GM21786 (cell line): Measurements from ENCODE around the gene GSAP.
A peak's percentile ranks its signal among the peaks of the same experiment; 100 is the strongest.
"Not testable (repeated sequence)": the region's sequence is repeated elsewhere in the genome, so short reads cannot be mapped to it uniquely, and the experiment has no call there.

ENCODE experiments used
- ATAC-seq: cut with Tn5 transposase; IDR thresholded peaks from one replicate; pipeline ENCODE4 v1.9.1; 2021; ENCODE audit not compliant: unreplicated experiment

Gene GSAP

DNA sequence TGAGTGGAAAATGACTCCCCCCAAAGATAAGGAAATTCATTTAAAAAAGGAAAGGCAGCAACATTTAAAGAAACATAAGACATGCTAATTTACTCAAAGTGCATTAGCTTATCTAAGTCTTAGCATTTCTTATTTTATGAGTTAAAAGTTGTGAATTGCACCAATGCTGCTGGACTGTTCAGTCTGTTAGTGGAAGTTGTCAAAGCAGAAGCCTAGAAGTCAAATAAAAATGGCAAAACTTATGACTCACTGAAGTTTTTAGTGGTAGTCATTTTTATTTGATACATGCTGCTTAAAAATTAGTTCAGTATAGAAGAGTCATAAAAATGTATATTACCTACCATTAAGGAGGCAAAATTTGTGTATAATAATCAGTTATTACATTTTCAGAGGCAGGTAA lies 125.7 kb downstream of the GSAP start:
- no peak for ATAC-seq

DNA sequence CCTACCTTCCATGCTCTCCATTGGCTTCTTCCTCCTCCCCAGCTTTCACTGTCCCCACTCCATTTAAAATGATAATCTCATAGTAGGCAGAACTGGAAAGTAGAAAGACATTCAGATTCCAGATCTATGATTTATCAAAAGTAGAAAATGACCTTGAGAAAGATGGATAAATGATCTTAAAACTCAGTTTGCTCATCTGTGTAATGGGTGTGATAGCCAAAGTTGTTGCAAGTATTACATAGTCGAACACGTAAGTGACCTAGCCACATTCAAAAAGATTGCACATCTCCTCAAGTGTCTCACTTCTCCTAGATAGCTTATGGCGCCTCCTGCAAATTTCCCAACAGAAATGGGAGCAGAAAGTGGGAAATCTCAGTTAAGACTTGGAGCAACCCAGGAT lies 126.8 kb downstream of the GSAP start:
- ATAC-seq, result no peak

DNA sequence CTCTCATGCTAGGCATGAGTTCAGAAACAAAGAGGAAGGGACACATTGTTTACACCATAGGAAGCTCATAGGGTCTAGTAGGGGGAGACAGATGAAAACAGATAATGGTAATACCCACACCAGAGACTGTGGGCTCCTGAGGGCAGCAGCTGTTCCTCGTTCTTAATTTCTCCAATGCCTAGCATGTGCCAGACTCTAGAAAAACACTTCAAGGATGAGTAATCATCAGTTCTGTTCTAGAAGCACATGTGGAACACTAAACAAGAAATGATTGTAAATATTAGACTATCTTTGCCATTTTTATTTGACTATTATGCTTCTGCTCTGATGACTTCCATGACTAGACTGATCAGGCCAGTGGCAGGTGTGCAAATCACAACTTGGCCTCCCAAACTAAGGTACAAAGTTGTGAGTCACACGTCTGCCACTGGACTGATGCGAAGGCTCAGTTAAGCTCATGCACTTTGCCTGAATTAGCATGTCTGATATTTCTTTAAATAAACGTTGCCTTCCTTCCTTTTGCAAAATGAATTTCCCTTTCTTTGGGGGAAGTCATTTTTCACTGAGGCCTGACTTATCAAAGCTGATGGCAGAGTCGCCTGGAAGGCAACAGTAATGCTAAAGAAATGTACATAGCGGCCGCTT lies 127.4 kb downstream of the GSAP start:
- ATAC-seq, result no peak

DNA sequence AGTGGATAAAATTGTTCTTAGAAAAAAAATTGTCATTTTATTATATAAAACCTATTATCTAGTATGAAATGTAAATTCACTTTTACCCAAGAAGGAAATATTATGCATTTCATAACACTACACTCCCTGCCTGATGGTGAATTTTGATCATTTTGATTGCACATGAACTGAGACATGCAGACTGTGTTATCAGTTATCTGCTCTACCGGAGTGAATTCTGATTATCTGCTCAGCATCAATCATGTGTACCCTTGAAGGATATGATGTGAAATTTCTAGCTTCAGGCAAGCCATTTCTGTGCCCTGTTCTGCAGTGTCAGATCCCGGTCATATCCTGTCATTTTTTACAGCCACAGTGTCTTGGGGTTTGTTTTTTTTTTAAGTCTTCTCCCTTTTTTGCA lies 131.5 kb downstream of the GSAP start:
- ATAC-seq, result no peak

DNA sequence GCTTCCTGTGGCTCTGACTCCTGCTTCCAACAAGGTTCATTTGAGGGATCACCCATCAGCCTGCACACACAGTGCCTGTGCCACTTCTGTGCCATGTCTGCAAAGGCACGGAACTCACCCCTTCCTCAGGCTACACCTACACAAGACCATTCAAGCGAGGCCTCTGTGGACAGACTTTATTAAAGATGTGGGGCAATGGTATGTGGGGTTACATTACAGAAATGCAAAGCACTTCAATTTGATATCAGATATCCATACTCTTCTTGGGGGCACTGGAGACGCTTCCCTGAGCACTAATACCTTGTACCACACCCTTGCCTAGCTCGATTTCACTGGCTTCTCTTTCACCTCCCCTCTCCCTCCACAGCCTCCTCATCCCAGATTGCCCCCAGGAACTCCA lies 132.1 kb downstream of the GSAP start:
- no peak for ATAC-seq

DNA sequence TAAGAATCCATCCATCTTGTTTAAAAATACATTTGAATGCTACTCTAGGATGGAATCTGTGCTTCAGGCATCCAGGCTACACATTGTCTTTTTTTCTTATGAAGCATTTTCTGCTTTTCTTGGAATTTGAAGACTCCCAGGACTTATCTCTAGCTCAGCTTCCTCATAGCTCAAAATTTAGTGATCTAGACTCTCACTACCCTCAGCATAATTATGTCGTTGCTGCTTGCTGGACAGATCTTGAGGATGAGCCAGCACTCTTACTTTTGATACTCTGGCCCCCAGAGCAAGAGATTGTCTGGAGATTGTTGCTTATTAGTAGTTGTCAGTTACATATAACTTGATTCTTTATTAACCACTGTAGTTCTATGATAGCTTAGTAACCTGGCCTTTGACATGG lies 133.3 kb downstream of the GSAP start:
- no peak for ATAC-seq

DNA sequence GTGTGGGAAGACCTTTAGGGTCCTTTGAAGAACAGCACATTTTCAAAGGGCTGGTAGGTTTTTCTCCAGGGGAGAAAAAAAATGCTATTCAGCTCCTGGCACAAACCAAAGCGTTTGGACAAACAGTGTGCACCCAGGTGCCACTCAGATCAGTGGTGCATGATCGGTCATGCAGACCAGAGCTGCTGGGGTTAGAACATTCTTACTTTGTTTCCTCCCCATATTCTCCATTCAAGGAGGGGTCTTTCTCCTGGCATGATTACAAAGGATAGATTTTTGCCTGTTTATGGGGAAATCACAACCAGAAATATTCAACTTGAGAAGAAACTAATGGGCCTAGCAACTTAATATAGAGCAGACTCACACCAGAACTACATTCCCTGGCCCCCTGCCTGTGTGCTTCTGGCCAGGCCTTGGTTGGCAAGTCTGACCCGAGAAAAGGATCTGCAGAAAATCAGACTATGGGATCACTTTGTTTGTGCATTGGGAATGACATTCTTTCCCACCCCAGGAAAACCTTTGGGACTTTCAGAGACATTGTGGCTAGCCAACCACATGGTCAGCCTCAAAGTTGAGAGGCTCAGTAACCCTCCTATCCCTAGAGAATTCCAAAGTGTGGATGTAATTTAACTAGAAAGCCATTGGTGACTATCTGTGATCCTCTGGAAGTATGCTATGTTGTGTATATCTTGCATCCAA lies 134.2 kb downstream of the GSAP start:
- no peak for ATAC-seq

DNA sequence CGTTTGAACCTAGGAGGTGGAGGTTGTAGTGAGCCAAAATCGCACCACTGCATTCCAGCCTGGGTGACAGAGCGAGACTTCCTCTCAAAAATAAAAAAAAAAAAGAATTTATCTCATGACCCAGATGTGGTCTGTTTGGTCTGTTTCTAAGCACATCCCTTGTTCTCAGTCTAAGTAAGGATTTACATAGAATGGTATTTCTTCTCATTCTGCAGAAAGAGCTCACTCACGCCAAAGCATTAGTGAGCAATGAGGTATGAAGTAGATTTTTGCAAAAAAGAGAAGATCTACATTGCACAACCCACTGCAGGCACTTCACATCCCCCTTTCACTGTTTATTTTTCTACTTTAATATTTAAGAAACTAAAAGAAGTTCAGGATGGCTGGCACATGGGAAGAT lies 140.0 kb downstream of the GSAP start:
- ATAC-seq, result no peak

DNA sequence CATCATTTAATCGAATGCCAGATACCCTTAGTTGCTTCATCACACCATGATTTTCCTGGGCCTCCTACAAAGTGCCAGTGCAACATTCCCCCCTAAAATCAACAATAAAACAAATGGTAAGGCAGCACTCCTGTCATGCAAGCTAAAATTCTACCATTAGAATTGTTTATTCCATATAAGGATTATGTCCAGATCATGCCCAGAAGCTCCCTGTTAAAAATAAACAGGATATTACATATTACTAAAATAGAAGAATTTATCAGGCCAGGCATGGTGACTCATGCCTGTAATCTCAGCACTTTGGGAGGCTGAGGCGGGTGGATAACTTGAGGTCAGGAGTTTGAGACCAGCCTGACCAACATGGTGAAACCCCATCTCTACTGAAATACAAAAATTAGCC lies 140.5 kb downstream of the GSAP start:
- ATAC-seq, result not testable (repeated sequence)

DNA sequence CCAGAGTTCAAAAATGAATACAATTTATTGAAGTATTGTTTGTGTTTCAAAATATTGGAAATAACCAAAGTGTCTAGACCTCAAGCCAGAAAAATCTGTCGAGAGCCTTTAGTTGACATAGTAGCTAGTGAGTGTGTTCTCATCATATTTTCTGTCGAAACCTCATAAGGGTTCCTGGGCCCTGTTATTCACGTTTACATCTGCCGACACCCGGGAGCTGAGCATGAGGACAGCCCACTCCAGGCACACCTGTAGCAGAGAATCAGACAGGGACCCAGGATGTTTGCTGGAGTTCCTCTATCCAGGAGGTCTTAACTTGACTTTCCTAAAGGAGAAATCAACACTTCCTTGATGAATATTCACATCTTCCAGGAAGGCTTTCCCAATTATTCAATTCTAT lies 144.4 kb downstream of the GSAP start:
- ATAC-seq, result no peak

DNA sequence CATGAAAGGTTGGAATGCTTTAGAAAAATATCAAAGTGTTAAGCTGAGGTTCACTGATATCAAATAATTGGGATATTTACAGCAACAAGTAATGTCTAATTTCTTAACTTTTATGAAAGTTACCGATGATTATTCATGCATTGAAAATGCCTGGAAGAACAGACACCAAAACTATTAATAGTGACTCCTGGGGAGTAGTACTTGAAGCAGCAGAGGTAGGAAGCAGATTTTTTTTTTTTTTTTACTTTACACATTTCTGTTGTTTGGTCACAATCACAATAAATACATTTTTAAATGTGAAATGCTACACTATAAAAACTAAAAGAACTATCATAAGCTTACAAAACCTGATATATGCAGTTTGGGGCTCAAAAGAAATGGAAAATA lies 146.1 kb downstream of the GSAP start:
- ATAC-seq, result no peak

DNA sequence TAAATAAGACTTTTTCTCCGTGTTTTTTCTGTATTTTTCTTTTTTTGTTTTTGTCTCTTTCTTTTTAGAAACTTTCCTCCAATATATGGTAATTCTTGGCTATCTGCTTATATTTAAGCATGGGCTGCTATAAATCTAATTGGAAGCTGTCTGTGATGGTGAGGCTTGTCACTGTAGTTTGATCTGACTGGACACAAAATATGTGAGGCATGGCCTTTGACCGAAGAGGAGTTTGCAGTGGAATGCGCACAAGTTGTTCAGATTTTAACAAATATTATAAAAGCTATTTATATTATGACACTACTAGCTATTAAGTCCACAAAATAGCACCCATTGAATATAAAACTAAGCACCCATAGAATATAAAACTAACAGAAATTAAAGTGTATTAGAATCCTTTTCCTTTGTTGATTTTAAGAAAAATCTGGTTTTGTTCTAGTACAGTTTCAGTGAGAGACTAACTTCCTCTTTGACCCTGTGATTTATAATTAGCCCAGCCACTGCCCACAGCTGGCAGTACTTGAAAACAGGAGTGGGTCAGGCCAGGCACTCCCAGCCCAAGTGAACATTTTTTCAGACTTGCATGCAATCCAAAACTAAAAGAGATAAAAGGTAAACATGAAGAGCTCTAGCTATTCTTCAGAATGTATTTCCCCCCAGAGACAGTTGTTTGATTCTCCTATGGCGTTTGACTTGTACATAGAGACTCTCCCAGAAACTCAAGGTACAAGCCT lies 146.6 kb downstream of the GSAP start:
- peak; percentile 76 for ATAC-seq

DNA sequence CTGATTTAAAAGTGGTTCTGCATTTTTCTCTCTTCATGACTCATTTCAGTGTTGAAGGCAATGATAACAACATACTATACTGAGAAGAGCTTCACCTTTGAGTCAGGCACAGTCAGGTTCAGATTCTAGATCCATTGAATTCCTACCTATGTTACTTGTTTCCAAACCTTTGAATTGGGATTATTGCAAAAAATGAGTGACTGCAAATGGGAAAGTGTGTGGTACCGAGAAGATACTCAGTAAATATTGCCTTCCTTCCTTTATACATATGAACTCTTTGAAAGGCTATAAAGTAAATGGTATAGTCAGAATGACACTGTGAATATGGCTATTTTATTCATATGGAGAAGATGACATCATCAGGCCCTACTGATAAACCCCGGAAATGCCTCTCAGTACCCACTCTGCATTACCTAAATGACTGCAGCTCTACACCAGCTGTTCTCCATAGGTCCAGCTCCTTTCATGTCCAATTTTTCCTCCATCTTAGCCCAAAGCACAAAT lies 149.8 kb downstream of the GSAP start:
- peak; percentile 94 for ATAC-seq

DNA sequence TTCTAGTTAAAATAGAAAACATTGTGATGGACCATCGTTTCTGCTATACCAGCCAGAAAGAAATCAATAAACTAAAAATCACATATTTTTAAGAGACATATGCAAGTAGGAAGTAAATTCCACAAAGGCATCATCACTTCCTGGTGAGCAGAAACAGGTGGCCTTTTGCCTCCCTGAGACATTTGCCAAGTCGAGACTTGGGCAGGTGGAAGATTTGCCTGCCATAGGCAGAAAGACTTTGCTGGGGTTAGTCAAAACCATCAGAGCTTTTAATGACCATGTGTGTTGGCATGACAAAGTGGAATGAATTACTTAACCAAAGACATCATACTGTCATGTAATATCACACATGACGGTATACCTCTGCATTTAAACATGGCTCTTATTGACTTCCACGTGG lies 150.5 kb downstream of the GSAP start:
- ATAC-seq, result no peak

DNA sequence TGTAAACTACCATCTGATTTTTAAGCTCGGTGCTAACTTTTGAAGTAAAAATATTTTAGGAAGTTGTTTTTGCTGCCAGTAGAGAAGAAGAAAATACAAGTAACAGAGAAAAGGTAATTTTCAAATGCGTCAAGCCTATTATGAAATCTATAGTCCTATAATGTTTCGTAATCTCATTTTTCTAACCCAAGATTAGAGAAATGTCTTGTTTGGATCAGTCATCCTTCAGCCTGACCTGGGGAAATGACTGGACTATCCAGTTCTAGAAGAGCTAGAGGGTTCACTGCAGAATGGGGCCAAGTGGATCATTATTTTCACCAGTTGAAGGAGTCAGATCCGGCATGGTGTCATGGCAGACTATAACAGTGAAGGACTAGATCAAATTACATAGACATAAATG lies 153.8 kb downstream of the GSAP start:
- ATAC-seq, result no peak
